ENCODE data around the gene RNF121. TPM values are rescaled to one million over a fixed set of nuclear protein-coding genes. Genes with fewer than 3 reads are reported as not detected.

The RNF121 gene
- total and polyA plus RNA-seq, 2 of the 13 experiments (the other 11 are each of a cell fraction or from before 2014, with no cell fraction given), result 28.6 to 44.3 TPM

DNA sequence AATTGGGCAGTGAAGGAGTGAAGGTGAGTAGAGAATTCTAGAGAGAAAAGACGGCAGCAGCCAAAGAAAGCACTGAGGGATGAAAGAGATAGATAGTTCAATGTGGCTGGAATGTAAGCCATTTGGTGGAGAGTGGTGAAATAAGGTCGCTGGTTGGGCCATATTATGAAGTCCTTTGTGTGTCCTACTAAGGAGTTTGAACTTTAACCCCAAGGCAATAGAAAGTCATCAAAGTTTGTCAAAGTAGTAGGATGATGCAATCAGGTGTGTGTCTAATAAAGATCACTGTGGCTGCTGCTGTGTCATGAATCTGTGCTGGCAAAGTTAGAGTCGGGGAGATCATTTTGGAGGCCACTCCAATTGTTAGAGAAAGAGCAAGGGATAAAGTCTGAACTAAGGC is 18.7 kb downstream of the RNF121 start (continued):
- TF ChIP-seq, protein P1, sequence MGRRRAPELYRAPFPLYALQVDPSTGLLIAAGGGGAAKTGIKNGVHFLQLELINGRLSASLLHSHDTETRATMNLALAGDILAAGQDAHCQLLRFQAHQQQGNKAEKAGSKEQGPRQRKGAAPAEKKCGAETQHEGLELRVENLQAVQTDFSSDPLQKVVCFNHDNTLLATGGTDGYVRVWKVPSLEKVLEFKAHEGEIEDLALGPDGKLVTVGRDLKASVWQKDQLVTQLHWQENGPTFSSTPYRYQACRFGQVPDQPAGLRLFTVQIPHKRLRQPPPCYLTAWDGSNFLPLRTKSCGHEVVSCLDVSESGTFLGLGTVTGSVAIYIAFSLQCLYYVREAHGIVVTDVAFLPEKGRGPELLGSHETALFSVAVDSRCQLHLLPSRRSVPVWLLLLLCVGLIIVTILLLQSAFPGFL (CRISPR knock-in tag; IDR thresholded peaks at IDR 0.05), result no peak
- TF ChIP-seq ZBTB8A (CRISPR knock-in tag; IDR thresholded peaks at IDR 0.05; ENCODE audit: borderline replicate concordance, low read depth), result no peak
- peak; percentile 92 for TF ChIP-seq ZNF644 (CRISPR knock-in tag; IDR thresholded peaks at IDR 0.05; ENCODE audit: low read depth)
- no peak for TF ChIP-seq ZNF550 (CRISPR knock-in tag; IDR thresholded peaks at IDR 0.05; ENCODE audit: borderline replicate concordance)
- no peak for TF ChIP-seq NRL (CRISPR knock-in tag; IDR thresholded peaks at IDR 0.05; ENCODE audit: borderline replicate concordance)
- no peak for TF ChIP-seq E2F1 (CRISPR knock-in tag; IDR thresholded peaks at IDR 0.05)
- TF ChIP-seq ZNF530 (CRISPR knock-in tag; IDR thresholded peaks at IDR 0.05; ENCODE audit: low read depth), result no peak
- TF ChIP-seq ZNF44 (CRISPR knock-in tag; IDR thresholded peaks at IDR 0.05), result no peak
- TF ChIP-seq ZZZ3 (CRISPR knock-in tag; IDR thresholded peaks at IDR 0.05; ENCODE audit: borderline replicate concordance), result no peak
- TF ChIP-seq AGO2 (optimal IDR thresholded peaks at IDR 0.05; ENCODE audit: low read depth, low read length), result no peak
- peak; percentile 67; the same call in 1 of the 2 replicates for TF ChIP-seq RCOR2 (CRISPR knock-in tag; IDR thresholded peaks at IDR 0.05)
- TF ChIP-seq FOXP1 (IDR thresholded peaks at IDR 0.05), result no peak
- peak; percentile 51; the same call in 1 of the 2 replicates for TF ChIP-seq FOXP1 (CRISPR knock-in tag; IDR thresholded peaks at IDR 0.05)
- TF ChIP-seq MED1 (CRISPR knock-in tag; IDR thresholded peaks at IDR 0.05), result peak; percentile 79
- no peak for TF ChIP-seq FIP1L1 (IDR thresholded peaks at IDR 0.05; ENCODE audit: borderline replicate concordance, insufficient read depth, low read depth, low read length)
- peak; percentile 57; the same call in 1 of the 2 replicates for TF ChIP-seq TFE3 (CRISPR knock-in tag; IDR thresholded peaks at IDR 0.05)
- TF ChIP-seq NCOA1 (CRISPR knock-in tag; IDR thresholded peaks at IDR 0.05), result no peak
- no peak for TF ChIP-seq HNRNPLL (IDR thresholded peaks at IDR 0.05; ENCODE audit: low read depth, low read length, poor library complexity, severe bottlenecking)
- TF ChIP-seq SIX4 (CRISPR knock-in tag; IDR thresholded peaks at IDR 0.05), result no peak
- TF ChIP-seq REXO4 (CRISPR knock-in tag; IDR thresholded peaks at IDR 0.05; ENCODE audit: borderline replicate concordance), result no peak
- no peak for TF ChIP-seq PHB2 (IDR thresholded peaks at IDR 0.05; ENCODE audit: partially characterized antibody)
- TF ChIP-seq TAF15 (IDR thresholded peaks at IDR 0.05; ENCODE audit: low read depth, low read length, poor library complexity, severe bottlenecking), result no peak
- no peak for TF ChIP-seq MED8 (CRISPR knock-in tag; IDR thresholded peaks at IDR 0.05; ENCODE audit: insufficient replicate concordance)
- no peak for TF ChIP-seq ZFP37 (CRISPR knock-in tag; IDR thresholded peaks at IDR 0.05; ENCODE audit: borderline replicate concordance)
- TF ChIP-seq ZNF790 (CRISPR knock-in tag; IDR thresholded peaks at IDR 0.05; ENCODE audit: borderline replicate concordance), result no peak
- no peak for TF ChIP-seq RELA (CRISPR knock-in tag; IDR thresholded peaks at IDR 0.05)
- TF ChIP-seq ZNF24 (IDR thresholded peaks at IDR 0.05), result no peak
- peak in 1 of 2 experiments; percentile 58; a peak in 1 of 4 replicates for TF ChIP-seq MAFK (conservative IDR thresholded peaks at IDR 0.05 in 1 of 2, IDR thresholded peaks at IDR 0.05 in 1 of 2; ENCODE audit: low read length in 2 of 2)
- no peak for TF ChIP-seq ZSCAN29 (CRISPR knock-in tag; conservative IDR thresholded peaks at IDR 0.05)
- peak; percentile 79 to 88; a peak in 3 of 4 replicates for TF ChIP-seq NR2F1 (CRISPR knock-in tag; IDR thresholded peaks at IDR 0.05)

Data from HepG2 (cell line).